ENCODE data around the gene TUBGCP6. TPM values are rescaled to one million over a fixed set of nuclear protein-coding genes. Genes with fewer than 3 reads are reported as not detected.
"Not testable (repeated sequence)": the region's sequence is repeated elsewhere in the genome, so short reads cannot be mapped to it uniquely, and the experiment has no call there.

Gene TUBGCP6
- total RNA-seq, 2 donors from 2014 or later: 19.2 to 33.4 TPM

GRCh38 chr22:50170453-50171318, 74.1 kb downstream of the TUBGCP6 start, which contains the start of gene PANX2:
TSS of gene PANX2 (plus strand) at chr22:50170731. CDS start at chr22:50170731, 0 bp downstream.
- H3K36me3 ChIP-seq: no peaks in the 10 kb centered on the region
- no peak within 1 kb of the TSS for H3K27ac ChIP-seq
- no peak for DNase-seq
- H3K9me3 ChIP-seq: no peaks in the 10 kb centered on the region
- TF ChIP-seq CTCF (IDR thresholded peaks at IDR 0.05): no peak
- no peaks in the 10 kb centered on the region for H3K4me1 ChIP-seq
- intact Hi-C loops (cut with DNase I): no loop called here
- H3K4me3 ChIP-seq: peak within 1 kb of the TSS; percentile 20
- H3K27me3 ChIP-seq: peaks cover 27% of the 10 kb centered on the region
- H3K9ac ChIP-seq (ENCODE audit: low read depth in 2 of 2, low read length in 2 of 2): no peak within 1 kb of the TSS

- DNase-seq: no peak
- Histone ChIP-seq H3K9me3 (no peaks in the 10 kb centered on the region), H3K36me3 (no peaks in the 10 kb centered on the region), H3K27me3 (peaks cover 27% of the 10 kb centered on the region), H3K9ac (ENCODE audit: low read depth in 2 of 2, low read length in 2 of 2) (no peak overlapping the region), H3K4me1 (no peaks in the 10 kb centered on the region), H3K27ac (no peak overlapping the region), H3K4me3 (peak overlapping the region; percentile 20)
- intact Hi-C loops (cut with DNase I): no loop called here
- no peak for TF ChIP-seq CTCF (IDR thresholded peaks at IDR 0.05)
Observed at GRCh38 chr22:50169774-50170341, 75.0 kb downstream of the TUBGCP6 start.

DNA sequence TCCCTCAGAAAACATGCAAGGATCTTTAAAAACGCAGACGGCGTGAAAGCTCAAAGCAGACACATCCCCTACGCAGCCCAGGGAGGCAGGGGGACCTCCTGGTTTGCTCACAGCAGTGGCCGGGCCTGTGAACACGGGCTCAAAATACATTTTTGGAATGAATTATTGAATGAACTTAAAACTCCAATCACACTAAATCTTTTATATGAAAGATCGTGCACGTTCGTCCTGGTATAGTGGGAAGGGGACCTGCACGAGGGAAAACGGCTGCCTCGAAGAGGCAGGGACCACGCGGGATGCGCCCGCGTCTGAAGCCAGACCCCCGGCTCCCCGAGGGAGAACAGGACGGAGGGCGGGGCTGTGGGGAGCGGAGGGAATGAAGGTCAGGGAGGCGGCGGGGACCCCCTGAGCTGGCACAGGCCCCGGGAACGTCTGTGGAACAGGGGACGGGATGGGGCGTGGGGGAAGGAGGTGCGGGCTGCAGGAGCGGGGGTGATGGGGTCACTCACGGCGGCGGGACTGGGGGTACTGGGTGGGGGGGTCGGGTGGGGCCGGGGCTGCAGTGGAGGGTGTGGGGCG, 75.6 kb downstream of the TUBGCP6 start:
- H3K4me3 ChIP-seq: no peak overlapping the region
- H3K27ac ChIP-seq: no peak overlapping the region
- H3K9ac ChIP-seq (ENCODE audit: low read depth in 2 of 2, low read length in 2 of 2): no peak overlapping the region
- no peaks in the 10 kb centered on the region for H3K4me1 ChIP-seq
- intact Hi-C loops (cut with DNase I): no loop called here
- TF ChIP-seq CTCF (IDR thresholded peaks at IDR 0.05): no peak
- no peak for DNase-seq
- no peaks in the 10 kb centered on the region for H3K36me3 ChIP-seq
- no peaks in the 10 kb centered on the region for H3K9me3 ChIP-seq
- H3K27me3 ChIP-seq: peaks cover 27% of the 10 kb centered on the region

DNA sequence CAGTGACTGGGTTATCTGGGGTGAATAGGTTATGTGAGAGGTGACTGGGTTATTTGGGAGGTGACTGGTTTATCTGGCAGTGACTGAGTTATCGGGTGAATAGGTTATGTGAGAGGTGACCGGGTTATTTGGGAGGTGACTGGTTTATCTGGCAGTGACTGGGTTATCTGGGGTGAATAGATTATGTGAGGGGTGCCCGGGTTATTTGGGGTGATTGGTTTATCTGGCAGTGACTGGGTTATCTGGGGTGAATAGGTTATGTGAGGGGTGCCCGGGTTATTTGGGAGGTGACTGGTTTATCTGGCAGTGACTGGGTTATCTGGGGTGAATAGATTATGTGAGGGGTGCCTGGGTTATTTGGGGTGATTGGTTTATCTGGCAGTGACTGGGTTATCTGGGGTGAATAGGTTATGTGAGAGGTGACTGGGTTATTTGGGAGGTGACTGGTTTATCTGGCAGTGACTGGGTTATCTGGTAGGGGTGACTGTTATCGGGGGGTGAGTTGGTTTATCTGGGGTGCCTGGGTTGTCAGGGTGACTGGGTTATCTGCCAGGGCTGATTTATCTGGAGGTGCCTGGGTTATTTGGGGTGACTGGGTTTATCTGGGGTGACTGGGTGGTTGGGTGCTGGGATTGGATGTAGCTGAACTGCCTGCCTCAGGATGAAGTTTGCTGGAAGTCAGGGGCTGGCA, 76.2 kb downstream of the TUBGCP6 start:
- H3K27ac ChIP-seq; intact Hi-C loops (cut with DNase I); H3K9me3 ChIP-seq; H3K4me3 ChIP-seq; H3K36me3 ChIP-seq; DNase-seq; H3K4me1 ChIP-seq; H3K9ac ChIP-seq (ENCODE audit: low read depth in 2 of 2, low read length in 2 of 2): not testable (repeated sequence)
- H3K27me3 ChIP-seq: peaks cover 27% of the 10 kb centered on the region

GRCh38 chr22:50167689-50168489, 76.9 kb downstream of the TUBGCP6 start:
- intact Hi-C loops (cut with DNase I): no loop called here
- H3K27ac ChIP-seq: no peak overlapping the region
- no peaks in the 10 kb centered on the region for H3K4me1 ChIP-seq
- H3K36me3 ChIP-seq: no peaks in the 10 kb centered on the region
- H3K9me3 ChIP-seq: no peaks in the 10 kb centered on the region
- no peak overlapping the region for H3K9ac ChIP-seq (ENCODE audit: low read depth in 2 of 2, low read length in 2 of 2)
- TF ChIP-seq CTCF (IDR thresholded peaks at IDR 0.05): no peak
- H3K4me3 ChIP-seq: no peak overlapping the region
- no peak for DNase-seq
- H3K27me3 ChIP-seq: peaks cover 27% of the 10 kb centered on the region

Other genes starting within 250 kb of the TUBGCP6 start
- gene IL17REL, start 232.3 kb downstream of the TUBGCP6 start, total RNA-seq: under 1 TPM; 0.11 to 0.22 TPM
- gene TTLL8, start 186.7 kb downstream of the TUBGCP6 start, total RNA-seq: not detected
- not detected for gene MLC1, start 159.6 kb downstream of the TUBGCP6 start, total RNA-seq
- gene MOV10L1, start 155.0 kb downstream of the TUBGCP6 start, total RNA-seq: under 1 TPM; 0.27 to 0.50 TPM
- gene PANX2, start 74.3 kb downstream of the TUBGCP6 start, total RNA-seq: not detected
- gene TRABD, start 59.1 kb downstream of the TUBGCP6 start, total RNA-seq: 100 to 1,000 TPM in 1 of 2 donors, 10 to 100 TPM in 1; 43.6 to 116 TPM
- gene SELENOO, start 44.0 kb downstream of the TUBGCP6 start, total RNA-seq: 10 to 100 TPM; 29.1 to 36.9 TPM
- gene HDAC10, start 6.2 kb upstream of the TUBGCP6 start, total RNA-seq: 10 to 100 TPM; 40.5 to 59.1 TPM
- gene MAPK12, start 16.7 kb upstream of the TUBGCP6 start, total RNA-seq: 1 to 10 TPM; 2.0 to 2.6 TPM
- 1 to 10 TPM; 1.3 to 1.9 TPM for gene MAPK11, start 25.4 kb upstream of the TUBGCP6 start, total RNA-seq
- 100 to 1,000 TPM; 270 to 339 TPM for gene PLXNB2, start 62.6 kb upstream of the TUBGCP6 start, total RNA-seq
- gene DENND6B, start 82.0 kb upstream of the TUBGCP6 start, total RNA-seq: 1 to 10 TPM; 2.4 to 4.0 TPM
- gene PPP6R2, start 98.3 kb upstream of the TUBGCP6 start, total RNA-seq: 10 to 100 TPM; 34.1 to 55.9 TPM
- gene SBF1, start 230.0 kb upstream of the TUBGCP6 start, total RNA-seq: 100 to 1,000 TPM in 1 of 2 donors, 10 to 100 TPM in 1; 68.3 to 101 TPM
- 1 to 10 TPM; 4.4 to 5.1 TPM for gene ADM2, start 236.5 kb upstream of the TUBGCP6 start, total RNA-seq
- not detected for gene MIOX, start 241.8 kb upstream of the TUBGCP6 start, total RNA-seq